HCT116 (cell line): Measurements from ENCODE around the gene CCDC15.

Source experiments
- EZH2 ChIP-seq: fragments of 200-600 bp; sonication (generic); IDR thresholded peaks from 2 replicates; pipeline ENCODE4 v1.6.1; 2017; ENCODE audit warnings: antibody characterized with exemption, mixed run types
- POLR2A ChIP-seq: IDR thresholded peaks from 2 replicates; pipeline ENCODE4 v1.7.0; 2011; ENCODE audit warnings: borderline replicate concordance; ENCODE audit not compliant: insufficient read depth, insufficient read length; ENCODE audit errors: extremely low read depth
- POLR2AphosphoS5 ChIP-seq: IDR thresholded peaks from 2 replicates; pipeline ENCODE4 v1.6.1; 2011; ENCODE audit warnings: mild to moderate bottlenecking, low read depth, low read length, moderate library complexity
- ZFX ChIP-seq: fragments of 450-650 bp; IDR thresholded peaks from 2 replicates; pipeline ENCODE4 v1.6.1; 2017

- TF ChIP-seq EZH2 = no peak
- no peak for TF ChIP-seq ZFX
- no peak for TF ChIP-seq POLR2AphosphoS5
- TF ChIP-seq POLR2A = no peak
Observed at GRCh38 chr11:125068368-125068767, 114.4 kb downstream of the CCDC15 start.
